Hepatocyte (in vitro differentiated cells): ENCODE results near the gene ABHD8.

Experiments
- CTCF ChIP-seq: fragments of 200-600 bp; sonication (generic); IDR thresholded peaks from 2 replicates; pipeline ENCODE4 v1.5.1; 2016; ENCODE audit warnings: antibody characterized with exemption, mild to moderate bottlenecking; ENCODE audit not compliant: poor library complexity
- EZH2 ChIP-seq: fragments of 200-600 bp; sonication (generic); IDR thresholded peaks from 2 replicates; pipeline ENCODE4 v1.6.1; 2016; ENCODE audit warnings: antibody characterized with exemption, mild to moderate bottlenecking, borderline replicate concordance

- TF ChIP-seq CTCF, result no peak
- no peak for TF ChIP-seq EZH2
Measured at GRCh38 chr19:17320435-17320834, 17.2 kb upstream of the ABHD8 start.
